Activated T-cell treated with anti-CD3 and anti-CD28 coated beads for 48 hours (primary cell): ENCODE measurements around the gene NAA11.
"Not testable (repeated sequence)": the region's sequence is repeated elsewhere in the genome, so short reads cannot be mapped to it uniquely, and the experiment has no call there.

Source experiments
- DNase-seq: peaks from one replicate; pipeline ENCODE4 v3.0.0-alpha.2; 2020; ENCODE audit warnings: low read depth

NAA11 gene

DNA sequence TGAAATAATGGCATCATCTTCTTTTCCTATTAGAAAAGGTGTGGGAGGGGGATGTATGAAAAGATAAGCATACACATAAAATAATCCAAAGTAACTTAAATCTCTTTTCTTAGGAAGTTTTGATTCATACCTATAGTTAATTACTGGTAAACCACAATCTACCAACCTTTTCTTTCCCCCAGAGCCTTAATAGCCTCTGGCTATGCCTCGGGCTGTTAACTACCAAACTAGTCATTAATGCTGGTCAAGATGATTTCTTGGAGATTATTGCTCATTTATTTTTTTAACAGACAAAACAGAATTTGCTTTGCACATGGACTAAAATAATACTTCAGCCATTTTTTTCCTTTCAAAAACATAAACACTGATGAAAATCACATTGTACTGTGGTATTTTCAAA lies 16.9 kb downstream of the NAA11 start:
- DNase-seq = no peak

DNA sequence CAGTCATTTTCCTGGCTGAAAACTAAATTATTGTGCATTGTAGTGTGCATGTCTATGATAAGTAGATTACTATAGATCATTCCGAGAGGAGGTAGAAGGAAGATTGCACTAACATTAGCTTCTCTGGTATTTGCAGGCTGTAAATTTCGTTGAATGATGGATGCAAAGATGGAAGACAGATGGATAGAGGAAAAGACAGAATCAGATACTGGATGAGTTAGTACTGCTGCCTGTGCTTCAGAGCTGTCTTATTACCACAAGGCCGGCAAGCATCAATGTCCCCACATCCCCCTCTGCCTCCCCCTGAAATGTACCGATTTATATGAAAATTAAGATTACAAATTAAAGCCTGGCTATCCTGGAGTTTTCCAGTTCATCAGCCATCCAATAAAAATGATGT lies 17.7 kb downstream of the NAA11 start:
- no peak for DNase-seq

DNA sequence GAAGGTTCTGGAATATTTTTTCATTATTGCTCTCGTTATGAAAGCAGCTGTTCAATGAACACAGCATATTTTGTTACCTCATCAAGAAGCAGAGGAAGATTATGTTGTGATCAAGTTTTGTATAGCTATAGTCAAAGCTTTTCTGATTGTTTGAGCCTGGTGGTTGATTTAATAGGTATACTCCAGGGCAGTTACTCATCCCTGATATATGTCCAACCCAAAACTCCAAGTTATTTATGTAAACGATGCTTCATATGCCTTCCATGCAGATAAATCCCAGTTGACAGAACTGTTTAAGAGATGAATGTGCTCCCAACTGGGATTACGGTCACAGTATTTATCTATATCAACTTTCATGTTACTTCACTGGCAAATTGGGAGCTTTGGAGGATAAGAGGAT lies 19.1 kb downstream of the NAA11 start:
- DNase-seq = no peak

DNA sequence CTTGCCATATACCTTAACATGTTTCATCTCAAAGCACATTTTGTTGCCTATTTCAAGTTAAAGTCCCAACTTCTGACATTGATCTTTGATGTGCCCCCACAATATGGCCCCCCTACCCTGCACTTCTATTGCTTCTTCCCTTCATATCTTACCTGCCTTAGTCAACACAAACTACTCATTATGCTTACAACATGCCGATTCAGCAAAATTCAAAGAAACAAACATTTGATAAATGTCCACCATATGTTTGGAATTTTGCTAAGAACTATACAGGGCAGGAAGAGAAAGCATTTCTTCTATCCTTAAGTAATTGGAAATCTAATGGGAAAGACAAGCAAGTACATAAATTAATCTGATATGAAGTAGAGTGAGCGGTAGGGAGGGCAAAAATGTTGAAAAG lies 25.6 kb downstream of the NAA11 start:
- DNase-seq = no peak

DNA sequence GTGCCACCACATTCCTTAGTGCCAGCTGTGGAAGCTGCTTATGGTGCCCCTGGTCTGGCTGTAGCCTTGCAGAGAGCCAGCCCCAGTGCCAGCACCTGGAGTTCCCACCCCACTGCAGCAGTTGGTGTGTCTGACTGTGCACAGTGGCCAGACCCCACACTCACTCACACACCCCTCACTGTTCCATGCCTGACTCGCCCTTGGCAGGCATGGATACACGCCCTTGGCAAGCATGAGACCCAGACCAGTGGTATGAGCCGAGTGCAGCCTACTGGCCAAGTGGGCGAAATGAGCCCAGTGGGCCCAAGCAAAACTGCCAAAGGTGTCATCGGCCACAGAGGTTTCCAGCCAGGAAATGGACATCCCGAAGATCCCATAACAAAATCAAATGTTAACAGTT lies 27.4 kb downstream of the NAA11 start:
- no peak for DNase-seq

DNA sequence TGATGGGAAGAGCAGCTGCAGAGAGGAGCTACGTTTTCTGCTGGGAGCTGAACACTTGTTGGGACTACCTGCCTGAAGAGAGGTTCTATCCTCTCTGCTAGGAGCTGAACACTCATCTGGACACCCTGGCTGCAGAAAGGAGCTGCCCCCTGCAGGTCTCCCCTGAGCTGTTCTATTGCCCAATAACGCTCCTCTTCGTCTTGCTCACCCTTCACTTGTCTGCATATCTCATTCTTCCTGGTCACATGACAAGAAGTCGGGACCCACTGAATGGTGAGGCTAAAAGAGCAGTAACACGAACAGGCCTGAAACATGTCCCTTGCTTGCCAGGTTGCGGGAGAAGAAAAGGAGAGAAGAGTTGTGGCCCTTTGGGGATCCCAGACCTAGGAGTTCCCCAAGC lies 27.8 kb downstream of the NAA11 start:
- no peak for DNase-seq

DNA sequence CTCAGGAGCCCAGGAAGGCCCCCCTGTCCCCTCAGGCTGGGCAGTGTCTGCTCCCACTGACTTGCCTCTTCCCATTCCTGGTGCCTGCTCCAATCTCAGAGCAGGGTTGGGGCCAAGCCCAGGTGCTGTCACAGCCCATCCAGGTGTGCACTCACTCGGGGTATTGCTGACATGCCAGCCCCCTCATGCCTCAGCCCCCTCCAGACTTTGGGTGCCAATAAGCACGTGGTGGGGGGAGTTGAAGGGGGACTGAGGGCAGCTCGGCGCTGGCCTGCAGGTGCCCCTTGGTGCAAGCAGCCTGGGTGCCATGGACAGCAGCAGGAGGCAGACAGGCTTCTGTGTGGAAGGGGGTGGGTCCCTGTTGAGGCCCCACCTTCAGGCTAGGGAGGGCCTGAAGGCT lies 28.4 kb downstream of the NAA11 start:
- no peak for DNase-seq

DNA sequence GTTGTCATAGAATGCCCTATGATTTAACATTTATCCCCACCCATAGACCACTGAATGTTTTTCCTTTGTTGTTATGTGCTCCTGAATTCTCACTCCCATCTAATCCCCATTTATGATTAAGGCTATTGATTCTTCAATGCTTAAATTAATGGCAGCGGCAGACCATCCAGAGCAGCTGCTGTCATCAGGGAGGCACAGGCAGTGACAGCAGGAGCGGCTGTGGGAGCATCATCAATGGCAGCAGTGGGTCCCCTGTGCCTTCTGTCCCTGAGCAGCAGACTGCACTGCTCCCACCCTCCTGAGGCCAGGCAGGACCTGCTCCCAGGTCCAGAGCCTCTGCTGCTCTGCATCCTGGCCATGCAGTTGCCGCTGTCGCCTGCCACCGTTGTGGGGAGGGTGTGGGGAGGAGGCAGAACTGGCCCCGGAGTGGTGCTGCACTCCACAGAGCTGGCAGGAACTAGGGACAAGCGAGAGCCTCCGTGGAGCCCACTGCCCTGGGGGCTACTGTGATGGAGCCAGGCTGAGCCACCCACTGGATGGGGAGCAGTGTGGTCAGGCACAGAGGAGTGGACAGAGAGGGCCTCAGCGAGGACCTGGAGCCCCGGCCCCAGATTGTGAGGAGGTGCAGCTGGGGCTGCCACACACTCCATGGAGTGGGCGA lies 29.0 kb downstream of the NAA11 start:
- no peak for DNase-seq

DNA sequence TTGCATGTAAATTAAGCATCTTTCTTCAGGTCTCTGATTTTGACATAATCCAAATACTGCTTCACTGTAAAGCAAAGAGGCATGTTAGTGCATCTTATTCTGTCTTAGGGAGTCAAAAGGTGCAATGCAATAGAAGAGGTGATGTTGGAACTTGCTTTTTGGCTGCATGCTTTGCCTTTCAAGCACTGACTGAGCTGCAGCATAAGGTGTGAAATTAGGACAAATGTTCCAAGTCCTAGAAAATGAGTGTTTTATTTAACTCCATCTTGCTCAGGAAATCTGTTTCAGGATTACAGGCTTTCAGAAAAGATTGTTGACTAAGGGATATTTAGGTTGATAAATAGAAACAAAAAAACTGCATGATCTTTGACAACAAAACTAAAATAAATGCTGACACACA lies 30.8 kb downstream of the NAA11 start:
- DNase-seq = no peak

DNA sequence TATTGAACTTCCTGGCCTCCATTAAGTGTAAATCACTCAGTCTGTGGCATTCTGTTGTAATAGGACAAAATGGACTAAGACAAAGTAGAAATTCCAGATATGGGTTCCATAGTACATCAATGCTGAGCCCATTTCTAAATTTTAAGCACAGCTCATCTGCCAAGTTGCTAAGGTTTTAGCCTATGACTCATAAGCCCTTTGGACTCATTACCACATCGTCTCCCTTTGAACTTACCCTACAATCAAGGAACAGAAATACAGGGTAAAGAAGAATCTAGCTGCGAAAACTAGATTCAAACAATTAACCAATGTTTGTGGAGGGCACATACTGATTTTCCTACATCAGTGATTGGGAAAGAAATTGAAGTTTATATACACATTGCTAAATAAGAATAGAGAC lies 31.8 kb downstream of the NAA11 start:
- no peak for DNase-seq

DNA sequence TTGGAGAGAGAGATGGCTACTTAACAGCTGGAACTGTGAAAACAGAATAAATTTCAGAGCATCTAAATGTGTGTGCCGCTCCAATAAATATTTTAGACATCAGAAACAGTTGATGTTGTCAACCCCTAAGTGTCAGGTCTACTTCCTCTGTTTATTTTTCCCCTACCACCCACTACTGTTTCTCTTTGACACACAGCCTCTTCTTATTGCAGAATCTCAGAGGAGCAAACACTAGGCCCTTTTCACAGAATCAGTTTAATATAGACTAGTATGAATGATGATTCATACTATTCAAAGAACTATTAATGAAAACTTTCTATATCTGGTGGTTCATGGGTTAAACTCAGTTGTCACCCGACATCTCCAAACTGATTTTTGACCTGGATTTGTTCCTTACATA lies 33.9 kb downstream of the NAA11 start:
- DNase-seq = no peak

DNA sequence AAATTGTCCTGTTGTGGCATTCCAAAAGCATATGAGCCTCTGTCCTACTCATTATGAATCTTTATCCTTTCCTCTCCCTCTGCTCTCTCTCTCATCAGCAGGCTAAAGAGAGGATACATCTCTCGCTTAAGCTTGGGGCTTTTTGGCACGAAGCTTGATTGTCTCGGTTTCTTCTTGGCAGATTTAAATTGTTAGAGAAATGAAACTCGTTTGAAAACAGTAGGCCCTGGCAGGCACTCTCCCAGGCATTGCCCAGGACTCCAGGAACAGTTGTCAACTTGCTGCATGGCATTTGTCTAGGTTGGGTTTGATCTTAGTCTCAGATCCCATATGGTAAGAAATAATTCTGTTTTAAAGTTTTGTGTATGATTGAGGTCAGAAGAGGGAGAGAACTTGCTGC lies 35.5 kb downstream of the NAA11 start:
- no peak for DNase-seq

DNA sequence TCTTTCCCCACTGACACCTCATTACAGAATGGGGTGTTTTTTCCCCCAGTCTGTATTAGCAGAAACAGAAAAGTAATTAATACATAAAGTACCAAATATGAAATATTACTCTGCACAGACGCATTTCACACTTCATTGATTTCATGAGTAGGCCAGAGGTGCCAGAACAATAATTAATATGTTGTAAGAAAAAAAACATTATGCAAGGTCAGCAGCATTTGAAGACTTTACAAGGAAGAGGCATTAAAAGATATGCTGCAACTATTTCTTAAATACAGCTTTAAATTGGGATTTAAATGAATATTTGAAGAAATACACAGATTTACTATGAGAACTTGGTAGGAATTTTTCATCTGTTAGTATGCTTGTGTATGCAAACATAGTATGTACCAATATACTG lies 37.7 kb downstream of the NAA11 start:
- no peak for DNase-seq

DNA sequence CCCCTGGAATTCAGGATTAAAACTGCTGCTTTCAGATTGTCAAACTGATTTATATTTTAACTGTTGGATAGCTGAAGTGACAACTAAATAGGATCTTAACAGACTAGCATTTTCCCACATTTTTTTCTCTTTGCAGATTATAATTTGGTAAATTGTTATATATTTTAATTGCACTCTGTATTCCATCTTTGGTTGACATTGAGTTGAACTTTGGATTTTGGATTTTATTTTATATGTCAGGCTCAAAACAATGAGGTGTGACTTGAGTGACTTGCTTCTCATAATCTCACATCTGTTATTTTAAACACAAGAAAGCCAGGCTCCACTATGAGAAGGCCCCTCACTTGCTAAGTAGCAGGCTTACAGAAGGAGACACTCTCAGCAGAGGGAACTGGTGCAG lies 38.1 kb downstream of the NAA11 start:
- no peak for DNase-seq

DNA sequence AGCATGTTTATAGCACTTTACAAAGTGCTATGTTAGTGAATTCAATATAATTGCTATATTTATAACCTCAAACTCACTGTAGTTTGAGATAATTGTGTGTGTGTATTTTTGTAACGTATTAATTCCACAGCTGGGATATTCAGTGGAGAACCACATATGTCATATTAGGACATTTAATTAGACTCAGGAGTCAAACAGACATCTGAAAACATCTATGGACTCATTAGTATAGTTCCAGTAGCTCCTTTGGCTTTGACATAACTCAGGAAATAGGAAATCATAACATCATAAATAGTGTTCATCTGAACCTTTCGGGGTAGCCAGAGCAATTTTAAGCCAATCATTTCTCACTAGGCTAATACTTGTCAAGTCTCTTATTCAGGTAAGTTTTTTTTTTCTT lies 38.8 kb downstream of the NAA11 start:
- no peak for DNase-seq

DNA sequence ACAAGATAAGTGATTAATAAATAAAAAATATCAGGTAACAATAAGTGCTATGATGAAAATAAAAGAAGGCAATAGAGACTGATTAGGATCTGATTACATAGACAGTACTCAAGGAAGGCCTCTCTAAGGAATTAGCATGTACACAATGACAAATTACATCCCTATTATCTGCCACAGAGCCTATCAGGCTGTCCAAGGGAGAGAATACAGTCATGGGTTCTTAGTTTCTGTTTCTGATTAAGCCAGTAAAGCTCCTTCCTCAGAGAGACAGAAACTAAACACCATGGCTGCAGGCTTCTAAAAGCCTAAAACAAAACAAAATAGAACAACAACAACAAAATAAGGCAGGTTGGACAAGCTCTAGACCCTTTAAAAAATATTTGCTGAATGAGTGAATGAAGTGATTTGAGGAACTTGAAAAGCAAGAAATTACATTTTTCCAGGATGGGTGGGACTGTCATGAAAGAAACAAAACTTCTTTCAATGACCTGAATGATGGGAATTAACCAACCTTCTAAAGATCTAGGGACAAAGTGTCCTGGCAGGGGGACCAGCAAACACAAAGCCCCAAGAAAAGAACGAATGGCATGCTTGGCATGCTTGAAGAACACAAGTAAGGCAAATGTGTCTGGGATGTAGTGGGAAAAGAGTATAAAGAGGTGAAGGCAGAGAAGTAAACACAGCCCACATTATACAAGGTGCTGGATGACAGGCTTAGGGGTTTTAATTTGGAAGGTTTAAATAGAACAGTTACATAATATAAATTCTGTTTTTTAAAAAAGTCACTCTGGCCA lies 44.1 kb downstream of the NAA11 start:
- DNase-seq = no peak

DNA sequence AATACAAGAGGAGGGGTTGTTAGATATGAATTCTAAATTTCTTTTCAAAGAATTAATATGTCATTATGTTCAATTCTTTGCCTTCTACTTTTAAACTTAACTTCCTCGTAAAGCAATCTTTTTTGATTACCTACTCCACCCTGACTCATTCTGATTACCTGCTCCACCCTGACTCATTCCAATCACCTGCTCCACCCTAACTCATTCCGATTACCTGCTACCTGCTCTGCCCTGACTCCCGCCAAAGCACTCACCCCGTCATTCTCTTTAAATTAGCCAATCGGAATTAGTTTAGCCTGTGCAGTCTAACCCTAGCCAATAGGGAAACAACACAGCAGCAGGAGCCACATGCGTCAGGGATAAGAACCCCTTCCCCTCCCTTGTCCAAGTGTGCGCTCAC lies 48.4 kb downstream of the NAA11 start:
- DNase-seq = not testable (repeated sequence)

DNA sequence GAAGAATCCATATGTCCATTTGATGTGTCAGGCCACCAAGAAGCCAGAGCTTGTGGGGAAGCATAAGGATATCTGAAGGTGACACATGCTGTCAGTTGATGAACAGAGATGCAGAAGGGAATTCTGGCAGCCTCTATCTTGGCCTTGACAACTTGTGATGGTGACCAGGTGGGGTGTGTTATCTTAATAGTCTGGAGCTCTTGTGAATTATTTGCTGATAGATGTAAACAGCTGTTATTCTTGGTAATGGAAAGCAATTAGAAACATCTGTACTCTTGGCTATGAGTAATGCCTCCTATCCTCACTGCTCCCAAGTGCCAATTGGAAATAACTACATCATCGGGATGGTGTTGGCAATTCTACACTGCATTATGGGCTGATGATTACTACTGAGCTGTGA lies 51.9 kb downstream of the NAA11 start:
- no peak for DNase-seq

DNA sequence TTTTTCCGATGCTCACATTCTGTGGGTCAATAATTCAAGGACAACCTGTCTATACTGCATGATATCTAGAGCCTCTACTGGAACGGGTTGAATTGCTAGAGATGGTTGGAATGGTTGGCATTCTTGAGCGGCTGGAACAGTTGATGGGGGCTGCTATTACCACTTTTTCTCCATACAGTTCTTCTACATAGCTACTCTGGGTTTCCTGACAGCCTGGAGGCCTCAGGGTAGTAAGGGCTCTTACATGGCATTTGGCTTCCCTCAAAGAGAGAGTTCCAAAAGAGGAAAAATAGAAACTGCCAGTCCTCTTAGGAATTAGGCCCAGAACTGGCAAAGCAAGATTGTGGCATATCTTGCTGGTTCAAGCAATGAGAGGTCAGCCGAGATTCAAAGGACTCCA lies 53.1 kb downstream of the NAA11 start:
- no peak for DNase-seq

DNA sequence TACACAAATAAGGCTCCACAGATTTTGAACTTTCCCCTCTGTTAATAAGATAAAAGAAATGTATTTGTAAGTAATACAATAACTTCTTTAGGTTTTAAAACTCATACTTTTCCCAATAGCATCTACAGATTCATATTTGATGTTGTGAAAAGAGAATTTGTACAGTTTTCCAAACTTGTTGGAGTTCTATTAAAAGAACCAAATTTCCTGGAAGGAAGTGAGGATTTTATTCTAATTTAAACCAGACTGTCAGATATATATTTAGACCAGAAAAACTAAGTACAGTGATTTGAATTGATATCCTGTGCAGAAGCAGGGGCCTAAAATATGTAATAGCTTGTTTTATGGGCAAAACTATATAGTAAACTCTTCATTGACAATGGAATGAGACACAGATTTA lies 53.7 kb downstream of the NAA11 start:
- DNase-seq = no peak

DNA sequence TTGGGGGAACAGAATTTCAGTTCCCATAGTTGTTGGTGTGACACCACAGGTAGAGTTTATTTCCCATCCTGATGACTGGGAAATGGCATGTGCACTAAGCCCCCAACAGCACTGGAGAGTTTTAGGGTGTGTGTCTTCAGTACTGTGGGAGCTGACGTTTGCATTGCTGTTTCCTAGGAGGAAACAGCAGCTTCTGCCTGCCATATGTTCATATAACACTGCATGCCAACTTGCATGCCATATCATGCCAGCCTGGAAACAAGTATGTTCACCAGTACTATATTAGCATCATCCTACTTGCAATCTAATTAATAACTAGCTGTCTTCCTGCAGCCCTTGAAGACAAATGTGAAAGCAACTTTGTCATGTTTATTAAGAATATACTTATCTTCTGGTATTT lies 58.2 kb downstream of the NAA11 start:
- no peak for DNase-seq
